ENCODE data around the gene PRKAR1B.

Gene PRKAR1B

DNA sequence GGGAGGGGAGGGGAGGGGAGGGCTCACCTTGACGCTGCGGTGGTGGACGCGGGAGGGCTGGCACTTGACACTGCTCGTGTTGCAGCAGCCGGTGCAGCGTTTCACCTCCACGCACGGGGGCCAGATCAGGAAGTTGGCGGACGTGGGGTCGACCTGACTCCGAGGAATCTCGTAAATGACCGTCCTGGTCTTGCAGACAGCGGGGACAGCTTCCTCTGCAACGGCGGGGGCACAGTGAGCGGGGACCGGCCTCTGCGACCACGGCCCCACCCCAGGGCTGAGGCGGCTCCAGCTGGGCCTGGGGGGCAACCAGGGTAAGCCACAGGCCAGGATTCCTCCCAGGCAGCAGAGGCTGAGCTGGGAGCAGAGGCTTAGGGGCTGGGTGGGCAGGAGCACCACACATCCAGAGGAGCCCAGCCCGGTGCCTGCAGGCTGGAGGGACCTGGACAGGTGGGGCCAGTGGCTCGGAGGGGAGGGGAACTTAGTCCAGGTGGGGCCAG lies 216.2 kb downstream of the PRKAR1B start:
- no peaks in the 10 kb centered on the region for H3K27me3 ChIP-seq (ENCODE audit: control insufficient read depth, insufficient read depth, low read length)
- H3K36me3 ChIP-seq (ENCODE audit: insufficient read depth, low read length) = peaks cover 29% of the 10 kb centered on the region
- no peak overlapping the region for H3K4me3 ChIP-seq (ENCODE audit: low read length)
- no peak overlapping the region for H3K4me2 ChIP-seq (ENCODE audit: low read length)
- H3K4me1 ChIP-seq (ENCODE audit: control insufficient read depth, insufficient read depth, low read length) = peaks cover 29% of the 10 kb centered on the region
- H3K9me3 ChIP-seq (replicated peaks; ENCODE audit: low read length) = no peaks in the 10 kb centered on the region
- no peak overlapping the region for H3K9ac ChIP-seq (ENCODE audit: low read depth, low read length)

DNA sequence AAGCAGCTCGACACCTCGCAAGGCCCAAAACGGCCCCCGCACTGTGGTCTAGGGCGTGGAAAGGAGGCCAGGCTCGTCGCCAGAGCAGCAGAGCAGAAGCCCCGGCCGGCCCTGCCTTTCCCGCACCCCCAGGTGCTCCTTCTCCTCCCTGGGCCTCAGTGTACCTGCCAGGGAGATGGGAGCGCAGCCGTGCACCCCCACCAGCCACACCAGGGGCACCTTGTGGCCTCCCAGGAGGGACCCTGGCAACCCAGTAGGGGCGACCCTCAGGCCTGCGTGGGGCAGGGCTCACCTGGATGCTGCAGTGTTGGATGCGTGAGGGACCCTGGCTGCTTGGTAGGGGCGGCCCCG lies 217.0 kb downstream of the PRKAR1B start:
- H3K27me3 ChIP-seq (ENCODE audit: control insufficient read depth, insufficient read depth, low read length) = no peaks in the 10 kb centered on the region
- no peak overlapping the region for H3K9ac ChIP-seq (ENCODE audit: low read depth, low read length)
- H3K4me1 ChIP-seq (ENCODE audit: control insufficient read depth, insufficient read depth, low read length) = peaks cover 25% of the 10 kb centered on the region
- no peak overlapping the region for H3K4me2 ChIP-seq (ENCODE audit: low read length)
- no peak overlapping the region for H3K4me3 ChIP-seq (ENCODE audit: low read length)
- peaks cover 34% of the 10 kb centered on the region for H3K36me3 ChIP-seq (ENCODE audit: insufficient read depth, low read length)
- no peaks in the 10 kb centered on the region for H3K9me3 ChIP-seq (replicated peaks; ENCODE audit: low read length)

GRCh38 chr7:509426-510130 lies 217.5 kb downstream of the PRKAR1B start:
- H3K4me3 ChIP-seq (ENCODE audit: low read length) = no peak overlapping the region
- no peaks in the 10 kb centered on the region for H3K9me3 ChIP-seq (replicated peaks; ENCODE audit: low read length)
- no peaks in the 10 kb centered on the region for H3K27me3 ChIP-seq (ENCODE audit: control insufficient read depth, insufficient read depth, low read length)
- no peak overlapping the region for H3K9ac ChIP-seq (ENCODE audit: low read depth, low read length)
- no peak overlapping the region for H3K4me2 ChIP-seq (ENCODE audit: low read length)
- H3K4me1 ChIP-seq (ENCODE audit: control insufficient read depth, insufficient read depth, low read length) = peaks cover 20% of the 10 kb centered on the region
- H3K36me3 ChIP-seq (ENCODE audit: insufficient read depth, low read length) = peaks cover 32% of the 10 kb centered on the region

DNA sequence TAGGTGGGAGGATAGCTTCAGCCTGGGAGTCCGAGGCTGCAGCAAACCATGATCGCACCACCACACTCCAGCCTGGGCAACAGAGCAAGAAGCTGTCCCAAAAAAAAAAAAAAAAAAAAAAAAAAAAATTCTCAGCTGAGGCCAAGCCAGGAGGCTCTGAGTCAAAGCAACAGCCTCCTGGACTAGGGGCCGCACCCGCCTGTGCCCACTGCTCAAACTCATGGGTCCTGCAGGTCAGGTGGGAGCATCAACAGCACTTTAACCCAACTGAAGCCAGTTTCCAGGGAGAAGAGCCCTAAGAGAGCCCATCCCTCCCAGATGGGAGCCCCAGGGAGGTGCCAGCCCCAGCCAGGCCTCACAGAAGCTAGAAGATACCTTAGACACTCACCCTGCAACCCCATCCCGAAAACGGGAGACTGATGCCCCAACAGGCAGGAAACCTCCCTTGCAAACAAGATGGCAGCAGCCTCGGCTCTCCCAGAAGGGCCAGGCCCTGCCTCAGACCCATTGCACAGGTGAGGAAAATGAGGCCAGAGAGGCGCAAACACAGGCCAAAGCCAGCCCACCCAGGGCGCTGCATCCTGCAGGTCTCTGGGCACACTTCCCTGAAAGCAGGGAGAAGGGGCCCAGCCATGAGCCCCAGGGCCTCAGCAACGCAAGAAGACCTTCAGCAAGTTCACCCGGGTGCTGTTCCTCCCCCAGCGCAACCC lies 218.5 kb downstream of the PRKAR1B start:
- Histone ChIP-seq H3K9me3 (replicated peaks; ENCODE audit: low read length) (no peaks in the 10 kb centered on the region), H3K27me3 (ENCODE audit: control insufficient read depth, insufficient read depth, low read length) (no peaks in the 10 kb centered on the region), H3K4me1 (ENCODE audit: control insufficient read depth, insufficient read depth, low read length) (peaks cover 10% of the 10 kb centered on the region), H3K9ac (ENCODE audit: low read depth, low read length) (no peak overlapping the region), H3K4me2 (ENCODE audit: low read length) (no peak overlapping the region), H3K36me3 (ENCODE audit: insufficient read depth, low read length) (peaks cover 28% of the 10 kb centered on the region), H3K4me3 (ENCODE audit: low read length) (no peak overlapping the region)

GRCh38 chr7:507623-508300 lies 219.3 kb downstream of the PRKAR1B start:
- H3K27me3 ChIP-seq (ENCODE audit: control insufficient read depth, insufficient read depth, low read length) = no peaks in the 10 kb centered on the region
- no peaks in the 10 kb centered on the region for H3K9me3 ChIP-seq (replicated peaks; ENCODE audit: low read length)
- H3K9ac ChIP-seq (ENCODE audit: low read depth, low read length) = no peak overlapping the region
- H3K36me3 ChIP-seq (ENCODE audit: insufficient read depth, low read length) = peaks cover 28% of the 10 kb centered on the region
- peaks cover 2% of the 10 kb centered on the region for H3K4me1 ChIP-seq (ENCODE audit: control insufficient read depth, insufficient read depth, low read length)
- H3K4me2 ChIP-seq (ENCODE audit: low read length) = no peak overlapping the region
- no peak overlapping the region for H3K4me3 ChIP-seq (ENCODE audit: low read length)

DNA sequence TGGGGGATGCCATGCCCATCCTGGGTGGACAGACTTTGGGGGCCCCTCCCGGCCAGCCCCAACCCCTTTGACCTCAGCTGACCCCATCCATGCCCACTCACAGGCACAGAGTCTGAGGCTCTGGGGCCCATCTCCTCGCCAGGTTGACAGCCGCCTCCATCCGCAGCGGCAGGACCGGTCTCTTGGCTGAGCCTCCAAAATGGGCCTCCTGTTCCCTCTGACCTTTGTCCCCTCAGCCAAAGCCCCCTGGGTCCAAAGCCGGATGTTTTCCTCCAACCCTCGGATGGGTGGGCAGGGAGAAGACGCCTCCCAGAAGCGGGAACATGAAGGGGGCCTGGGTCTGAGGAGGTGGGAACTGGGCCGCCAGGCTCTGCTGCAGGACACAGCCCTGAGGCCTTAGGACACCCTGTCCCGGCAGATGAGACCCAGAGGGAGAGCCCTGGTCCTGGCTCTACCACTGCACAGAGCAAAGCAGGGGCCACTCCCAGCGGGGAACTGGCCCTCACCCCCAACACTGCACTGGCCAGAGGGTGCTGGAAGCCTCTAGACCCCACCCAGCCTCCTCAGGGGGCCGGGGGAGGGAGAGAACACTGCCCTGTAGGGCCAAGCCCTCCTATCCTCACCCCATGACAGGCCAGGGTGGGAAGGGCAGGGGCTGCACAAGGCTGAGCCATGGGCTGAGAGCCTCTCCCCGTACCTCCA lies 220.0 kb downstream of the PRKAR1B start:
- Histone ChIP-seq H3K4me3 (ENCODE audit: low read length) (no peak overlapping the region), H3K4me2 (ENCODE audit: low read length) (no peak overlapping the region), H3K27me3 (ENCODE audit: control insufficient read depth, insufficient read depth, low read length) (no peaks in the 10 kb centered on the region), H3K9me3 (replicated peaks; ENCODE audit: low read length) (no peaks in the 10 kb centered on the region), H3K36me3 (ENCODE audit: insufficient read depth, low read length) (peaks cover 26% of the 10 kb centered on the region), H3K4me1 (ENCODE audit: control insufficient read depth, insufficient read depth, low read length) (no peaks in the 10 kb centered on the region), H3K9ac (ENCODE audit: low read depth, low read length) (no peak overlapping the region)

- Histone ChIP-seq H3K9me3 (replicated peaks; ENCODE audit: low read length) (no peaks in the 10 kb centered on the region), H3K9ac (ENCODE audit: low read depth, low read length) (no peak overlapping the region), H3K4me3 (ENCODE audit: low read length) (no peak overlapping the region), H3K36me3 (ENCODE audit: insufficient read depth, low read length) (peaks cover 26% of the 10 kb centered on the region), H3K4me2 (ENCODE audit: low read length) (no peak overlapping the region), H3K27me3 (ENCODE audit: control insufficient read depth, insufficient read depth, low read length) (no peaks in the 10 kb centered on the region), H3K4me1 (ENCODE audit: control insufficient read depth, insufficient read depth, low read length) (no peaks in the 10 kb centered on the region)
Measured at GRCh38 chr7:506391-506831, 220.7 kb downstream of the PRKAR1B start.

DNA sequence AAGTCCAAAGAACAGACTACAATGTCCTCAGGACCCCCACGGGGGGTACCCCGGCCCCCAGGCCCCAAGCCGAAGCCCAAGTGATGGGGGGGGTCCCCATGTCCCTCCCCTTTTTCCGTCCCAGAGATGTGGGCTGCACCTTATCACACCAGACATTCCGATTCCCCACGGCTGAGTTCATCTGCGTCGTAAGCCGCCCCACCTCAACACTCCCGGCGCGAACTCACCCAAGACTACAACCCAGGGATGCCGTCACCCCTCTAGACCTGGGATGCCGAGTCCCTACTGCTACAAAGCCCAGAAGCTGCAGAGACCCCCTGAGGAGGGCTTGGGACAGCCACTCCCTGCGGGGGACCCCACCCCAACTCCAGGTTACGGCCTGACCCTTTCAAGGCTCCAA lies 221.9 kb downstream of the PRKAR1B start:
- no peaks in the 10 kb centered on the region for H3K9me3 ChIP-seq (replicated peaks; ENCODE audit: low read length)
- no peaks in the 10 kb centered on the region for H3K27me3 ChIP-seq (ENCODE audit: control insufficient read depth, insufficient read depth, low read length)
- no peak overlapping the region for H3K4me3 ChIP-seq (ENCODE audit: low read length)
- peaks cover 38% of the 10 kb centered on the region for H3K36me3 ChIP-seq (ENCODE audit: insufficient read depth, low read length)
- no peak overlapping the region for H3K9ac ChIP-seq (ENCODE audit: low read depth, low read length)
- H3K4me1 ChIP-seq (ENCODE audit: control insufficient read depth, insufficient read depth, low read length) = no peaks in the 10 kb centered on the region
- no peak overlapping the region for H3K4me2 ChIP-seq (ENCODE audit: low read length)

DNA sequence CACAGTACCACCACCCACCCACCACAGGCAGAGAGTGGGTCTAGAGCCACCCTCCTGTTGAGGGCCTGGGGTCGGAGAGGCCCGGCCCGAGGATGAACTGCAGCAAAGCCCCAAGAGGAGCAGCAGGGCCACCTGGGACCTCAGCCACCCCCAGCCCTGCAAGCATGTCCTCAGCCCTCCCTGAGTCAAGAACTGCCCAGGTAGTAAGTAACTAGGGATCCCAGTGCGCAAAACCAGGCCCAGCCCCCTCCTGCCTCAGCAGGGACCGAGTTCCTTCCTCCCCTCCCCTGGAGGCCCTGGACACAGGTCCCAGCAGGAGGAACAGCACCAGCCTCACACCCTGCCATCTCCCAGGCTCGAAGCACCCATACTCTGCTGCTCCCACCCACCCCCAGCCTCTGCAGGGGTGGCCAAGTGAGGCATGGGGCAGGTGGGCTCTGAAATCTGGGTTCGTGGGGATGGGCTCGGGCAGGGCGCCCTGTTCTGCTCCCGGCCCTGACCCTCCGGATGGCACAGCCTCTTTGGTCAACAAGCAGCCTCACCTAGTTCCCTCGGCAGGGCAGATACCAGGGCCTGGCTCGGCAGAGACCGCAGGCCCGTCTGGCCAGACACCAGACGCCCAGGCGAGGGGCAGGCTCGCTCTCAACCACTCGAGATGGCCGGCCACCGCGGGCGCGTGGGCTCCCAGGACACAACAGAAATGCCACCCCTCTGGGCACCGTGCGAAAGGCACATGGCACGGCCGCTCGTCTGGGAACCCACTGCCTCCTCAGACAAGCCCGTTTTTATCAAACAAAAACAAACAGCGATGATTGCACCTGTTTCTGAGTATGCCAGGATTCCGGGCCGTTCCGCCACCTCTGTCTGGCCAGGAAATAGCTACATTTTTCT lies 222.6 kb downstream of the PRKAR1B start:
- Histone ChIP-seq H3K36me3 (ENCODE audit: insufficient read depth, low read length) (peaks cover 37% of the 10 kb centered on the region), H3K9ac (ENCODE audit: low read depth, low read length) (no peak overlapping the region), H3K4me1 (ENCODE audit: control insufficient read depth, insufficient read depth, low read length) (no peaks in the 10 kb centered on the region), H3K4me3 (ENCODE audit: low read length) (no peak overlapping the region), H3K27me3 (ENCODE audit: control insufficient read depth, insufficient read depth, low read length) (no peaks in the 10 kb centered on the region), H3K9me3 (replicated peaks; ENCODE audit: low read length) (no peaks in the 10 kb centered on the region), H3K4me2 (ENCODE audit: low read length) (no peak overlapping the region)

GRCh38 chr7:503575-504111 lies 223.4 kb downstream of the PRKAR1B start:
- Histone ChIP-seq H3K4me1 (ENCODE audit: control insufficient read depth, insufficient read depth, low read length) (no peaks in the 10 kb centered on the region), H3K4me3 (ENCODE audit: low read length) (no peak overlapping the region), H3K4me2 (ENCODE audit: low read length) (no peak overlapping the region), H3K36me3 (ENCODE audit: insufficient read depth, low read length) (peaks cover 35% of the 10 kb centered on the region), H3K9ac (ENCODE audit: low read depth, low read length) (no peak overlapping the region), H3K9me3 (replicated peaks; ENCODE audit: low read length) (no peaks in the 10 kb centered on the region), H3K27me3 (ENCODE audit: control insufficient read depth, insufficient read depth, low read length) (no peaks in the 10 kb centered on the region)
